Measurements from ENCODE around the gene TLNRD1.

Gene TLNRD1

GRCh38 chr15:80988148-80988796 lies 12.5 kb upstream of the TLNRD1 start:
- TF ChIP-seq CTCF (IDR thresholded peaks at IDR 0.05; ENCODE audit: low read length, missing control alignments): no peak
- no peak for DNase-seq (ENCODE audit: low read depth)
- peak overlapping the region; percentile 85 for H3K4me3 ChIP-seq (replicated peaks; ENCODE audit: low read depth, low read length)

GRCh38 chr15:80989081-80989517 lies 11.6 kb upstream of the TLNRD1 start:
- TF ChIP-seq CTCF (IDR thresholded peaks at IDR 0.05; ENCODE audit: low read length, missing control alignments): no peak
- H3K4me3 ChIP-seq (replicated peaks; ENCODE audit: low read depth, low read length): peak overlapping the region; percentile 85
- DNase-seq (ENCODE audit: low read depth): no peak

GRCh38 chr15:80989518-80990478 lies 10.9 kb upstream of the TLNRD1 start, which contains the start of gene MESD:
MESD (minus strand) TSS chr15:80989819; CDS start chr15:80989791, 28 bp downstream.
- DNase-seq (ENCODE audit: low read depth): peak; percentile 95
- TF ChIP-seq CTCF (IDR thresholded peaks at IDR 0.05; ENCODE audit: low read length, missing control alignments): no peak
- H3K4me3 ChIP-seq (replicated peaks; ENCODE audit: low read depth, low read length): peak within 1 kb of the TSS; percentile 85

GRCh38 chr15:80990955-80991354 lies 9.8 kb upstream of the TLNRD1 start:
- no peak for DNase-seq (ENCODE audit: low read depth)
- no peak overlapping the region for H3K4me3 ChIP-seq (replicated peaks; ENCODE audit: low read depth, low read length)
- no peak for TF ChIP-seq CTCF (IDR thresholded peaks at IDR 0.05; ENCODE audit: low read length, missing control alignments)

GRCh38 chr15:80991421-80991820 lies 9.3 kb upstream of the TLNRD1 start:
- peak; percentile 11 for TF ChIP-seq CTCF (IDR thresholded peaks at IDR 0.05; ENCODE audit: low read length, missing control alignments)
- DNase-seq (ENCODE audit: low read depth): peak; percentile 72
- H3K4me3 ChIP-seq (replicated peaks; ENCODE audit: low read depth, low read length): no peak overlapping the region

GRCh38 chr15:80992006-80992405 lies 8.7 kb upstream of the TLNRD1 start:
- no peak for DNase-seq (ENCODE audit: low read depth)
- TF ChIP-seq CTCF (IDR thresholded peaks at IDR 0.05; ENCODE audit: low read length, missing control alignments): no peak
- no peak overlapping the region for H3K4me3 ChIP-seq (replicated peaks; ENCODE audit: low read depth, low read length)

Data from fibroblast of pulmonary artery (primary cell).